T-helper 2 cell treated with Interferon-gamma antibody and Interleukin-4, amounts not matched to agents 100 ng/mL and 5 ng/mL, for 36 hours (primary cell): ENCODE data around the gene CDH4. TPM values are rescaled to one million over a fixed set of nuclear protein-coding genes. Genes with fewer than 3 reads are reported as not detected.

ENCODE experiments used
- intact Hi-C: fragments of 100-400 bp; cut with micrococcal nuclease; formaldehyde crosslinking; loops from one replicate; pipeline ENCODE4 v1.15.1; 2023
- total RNA-seq: library from RNA; stranded (reverse); gene quantifications from 2 replicates; pipeline ENCODE4 v1.2.3, GENCODE V29; 2022

CDH4 gene
- total RNA-seq, 1 donor from 2014 or later, result not detected

GRCh38 chr20:61948586-61949362 lies 696.7 kb downstream of the CDH4 start:
- intact Hi-C loops, result no loop called here

DNA sequence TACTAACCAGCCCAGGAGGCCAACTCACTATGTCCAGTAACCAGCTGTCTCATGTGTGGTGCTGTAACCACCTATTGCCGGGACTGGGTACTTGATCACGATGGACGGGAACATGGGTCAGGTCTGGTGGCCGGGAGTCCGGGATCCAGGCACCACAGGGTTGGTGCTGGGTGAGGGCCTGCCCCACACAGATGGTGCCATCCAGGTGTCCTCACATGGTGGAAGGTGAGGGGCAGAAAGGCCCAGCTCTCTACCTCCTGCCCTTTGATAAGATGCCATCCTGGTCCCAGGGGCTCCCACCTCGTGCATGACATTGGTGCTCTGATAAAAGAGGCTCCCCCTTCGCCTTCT lies 697.3 kb downstream of the CDH4 start:
- intact Hi-C loops, result no loop called here

- intact Hi-C loops, result no loop called here
Observed at GRCh38 chr20:61949714-61950640, 697.9 kb downstream of the CDH4 start.

DNA sequence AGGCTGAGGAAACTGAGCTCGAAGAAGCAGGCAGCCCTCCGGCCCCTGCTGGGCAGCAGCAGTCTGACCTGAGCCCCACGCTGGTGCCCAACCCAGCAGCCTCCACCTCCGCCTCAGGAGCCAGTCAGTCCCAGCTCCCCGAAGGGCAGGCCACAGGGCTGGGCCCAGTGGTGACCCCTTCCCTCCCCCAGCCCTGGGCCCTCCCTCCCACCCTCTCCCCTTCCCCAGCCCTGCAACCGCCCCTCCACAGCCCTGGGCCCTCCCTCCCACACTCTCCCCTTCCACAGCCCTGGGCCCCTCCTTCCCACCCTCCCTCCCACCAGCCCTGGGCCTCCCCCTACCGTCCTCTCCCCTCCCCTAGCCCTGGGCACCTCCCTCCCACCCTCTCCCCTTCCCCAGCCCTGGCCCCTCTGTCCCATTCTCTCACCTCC lies 698.6 kb downstream of the CDH4 start:
- intact Hi-C loops, result no loop called here

DNA sequence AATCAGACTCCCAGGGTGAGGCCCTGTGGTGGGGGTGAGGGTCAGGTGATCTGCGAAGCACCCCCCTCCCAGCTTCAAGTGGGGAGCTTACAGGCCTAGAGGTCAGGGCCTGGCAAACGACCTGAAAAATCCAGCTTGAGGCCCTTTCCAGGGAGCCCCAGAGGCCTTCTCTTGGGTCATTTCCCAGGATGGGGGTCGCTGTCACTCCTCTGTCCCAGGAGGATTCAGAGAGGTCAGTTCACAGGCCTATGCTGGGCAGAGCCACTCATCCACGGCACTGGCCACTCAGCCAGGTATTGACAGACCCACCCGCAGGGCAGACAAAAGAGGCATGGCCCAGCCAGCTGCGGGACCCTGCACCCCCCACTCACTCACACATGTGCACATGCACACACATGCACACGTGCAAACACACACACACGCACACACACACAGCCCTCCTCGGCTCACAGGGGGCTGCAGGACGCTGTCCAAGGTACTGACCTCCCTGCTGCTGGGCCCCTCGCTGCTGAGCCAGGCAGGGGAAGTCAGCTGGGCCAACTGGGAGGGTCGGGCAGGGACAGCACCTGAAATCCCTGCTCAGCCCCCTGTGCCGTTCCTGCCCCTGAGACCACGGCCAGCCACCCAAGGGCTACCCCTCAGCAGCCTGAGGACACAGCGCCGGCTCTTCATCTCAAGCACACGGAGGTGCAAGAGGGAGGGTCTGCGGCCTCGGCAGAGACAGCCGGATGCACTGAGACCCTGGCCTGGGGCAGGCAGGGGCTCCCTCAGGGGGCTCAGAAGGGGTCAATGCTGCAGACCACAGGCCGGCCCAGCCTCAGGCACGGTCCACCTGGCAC lies 699.9 kb downstream of the CDH4 start:
- intact Hi-C loops, result no loop called here

GRCh38 chr20:61953037-61954021 lies 701.3 kb downstream of the CDH4 start:
- intact Hi-C loops, result no loop called here

DNA sequence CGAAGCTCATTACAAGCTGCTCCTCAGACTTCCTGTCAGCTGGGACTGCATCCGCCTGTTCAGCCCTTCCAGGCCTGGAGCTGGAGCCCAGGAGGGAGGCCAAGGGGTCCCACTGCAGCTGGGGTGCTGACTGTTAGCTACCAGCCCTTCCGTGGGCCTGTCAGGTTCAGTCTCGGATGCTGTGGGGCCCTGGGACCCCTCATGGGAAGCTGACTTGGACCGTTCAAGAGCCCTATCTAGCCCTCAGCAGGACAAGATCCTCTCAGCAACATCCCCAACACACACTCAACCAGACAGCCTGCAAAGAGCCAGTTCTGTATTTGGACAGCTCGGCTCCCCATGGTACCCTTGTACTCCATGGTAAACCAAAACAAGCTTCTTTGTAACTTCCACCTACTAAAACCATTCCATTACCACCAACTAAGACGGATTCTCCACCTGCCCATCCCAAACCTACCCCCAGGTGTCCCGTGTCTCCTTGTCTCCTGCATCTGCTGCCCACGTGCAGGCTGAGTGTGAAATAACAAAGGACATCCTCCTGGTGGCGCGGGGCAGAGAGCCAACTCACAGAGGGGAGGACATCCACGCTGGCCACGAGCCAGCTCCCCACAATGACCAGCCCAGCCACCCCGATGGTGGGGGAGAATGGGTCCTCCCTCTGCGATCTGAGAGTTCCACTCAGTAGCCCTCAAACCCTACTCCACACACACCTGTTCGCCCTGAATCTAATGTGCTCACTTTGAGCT lies 702.4 kb downstream of the CDH4 start:
- intact Hi-C loops, result no loop called here

DNA sequence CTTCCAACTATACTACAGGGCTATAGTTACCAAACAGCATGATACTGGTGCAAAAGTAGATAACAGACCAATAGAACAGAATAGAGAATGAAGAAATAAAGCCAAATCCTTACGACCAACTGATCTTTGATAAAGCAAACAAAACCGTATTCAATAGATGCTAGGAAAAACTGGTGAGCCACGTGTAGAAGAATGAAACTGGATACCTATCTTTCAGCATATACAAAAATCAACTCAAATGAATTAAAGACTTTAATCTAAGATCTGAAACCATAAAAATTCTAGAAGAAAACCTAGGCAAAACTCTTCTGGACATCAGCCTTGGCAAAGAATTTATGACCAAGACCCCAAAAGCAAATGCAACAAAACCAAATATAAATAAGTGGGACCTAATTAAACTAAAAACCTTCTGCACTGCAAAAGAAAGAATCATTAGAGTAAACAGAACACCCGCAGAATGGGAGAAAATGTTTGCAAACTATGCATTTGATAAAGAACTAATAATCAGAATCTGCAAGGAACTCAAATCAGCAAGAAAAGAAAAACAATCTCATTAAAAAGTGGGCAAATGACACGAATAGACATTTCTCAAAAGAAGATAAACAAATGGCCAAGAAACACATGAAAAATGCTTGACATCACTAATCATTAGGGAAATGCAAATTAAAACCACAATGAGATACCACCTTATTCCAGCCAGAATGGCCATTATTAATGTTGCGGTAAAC lies 703.8 kb downstream of the CDH4 start:
- intact Hi-C loops, result no loop called here

GRCh38 chr20:61956396-61957342 lies 704.6 kb downstream of the CDH4 start:
- intact Hi-C loops, result no loop called here

DNA sequence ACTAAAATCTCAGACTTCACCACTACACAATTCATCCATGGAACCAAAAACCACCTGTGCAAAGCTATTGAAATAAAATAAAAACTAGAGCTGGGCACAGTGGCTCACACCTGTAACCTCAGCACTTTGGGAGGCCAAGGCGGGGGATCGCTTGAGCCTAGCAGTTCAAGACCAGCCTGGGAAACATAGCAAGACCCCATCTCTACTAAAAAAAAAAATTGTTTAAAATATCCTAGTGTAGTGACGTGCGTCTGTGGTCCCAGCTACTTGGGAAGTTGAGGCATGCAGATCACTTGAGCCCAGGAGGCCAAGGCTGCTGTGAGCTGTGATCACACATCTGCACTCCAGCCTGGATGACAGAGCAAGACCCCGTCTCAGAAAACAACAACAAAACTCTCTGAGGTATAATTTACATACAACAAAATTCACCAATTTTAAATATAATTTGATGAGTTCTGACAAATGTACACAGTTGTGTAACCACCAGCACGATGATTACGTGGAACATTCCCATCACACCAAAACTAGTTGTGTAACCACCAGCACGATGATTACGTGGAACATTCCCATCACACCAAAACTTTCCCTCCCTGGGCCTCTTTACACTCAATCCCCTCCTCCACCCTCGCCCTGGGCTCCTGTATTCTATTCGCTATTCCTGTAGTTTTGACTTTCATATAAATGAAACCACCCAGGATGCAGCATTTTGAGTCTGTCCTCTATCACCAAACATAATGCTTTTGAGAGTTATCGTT lies 706.1 kb downstream of the CDH4 start:
- intact Hi-C loops, result no loop called here

- intact Hi-C loops, result no loop called here
Observed at GRCh38 chr20:61958773-61959700, 707.0 kb downstream of the CDH4 start.

DNA sequence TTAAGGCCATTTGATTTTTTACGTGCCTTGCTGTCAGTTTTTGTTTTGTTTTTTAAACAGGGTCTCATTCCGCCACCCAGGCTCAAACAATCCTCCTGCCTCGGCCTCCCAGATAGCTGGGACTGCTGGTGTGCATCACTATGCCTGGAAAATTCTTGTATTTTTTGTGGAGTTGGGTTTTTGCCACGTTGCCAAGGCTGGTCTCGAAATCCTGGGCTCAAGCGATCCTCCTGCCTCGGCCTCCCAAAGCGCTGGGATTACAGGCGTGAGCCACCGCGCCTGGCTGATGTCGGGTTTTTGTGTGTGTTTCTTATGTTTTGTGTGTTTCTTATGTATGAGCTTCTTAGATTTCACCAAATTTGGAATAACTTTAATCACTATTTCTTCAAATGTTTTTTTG lies 708.8 kb downstream of the CDH4 start:
- intact Hi-C loops, result no loop called here

DNA sequence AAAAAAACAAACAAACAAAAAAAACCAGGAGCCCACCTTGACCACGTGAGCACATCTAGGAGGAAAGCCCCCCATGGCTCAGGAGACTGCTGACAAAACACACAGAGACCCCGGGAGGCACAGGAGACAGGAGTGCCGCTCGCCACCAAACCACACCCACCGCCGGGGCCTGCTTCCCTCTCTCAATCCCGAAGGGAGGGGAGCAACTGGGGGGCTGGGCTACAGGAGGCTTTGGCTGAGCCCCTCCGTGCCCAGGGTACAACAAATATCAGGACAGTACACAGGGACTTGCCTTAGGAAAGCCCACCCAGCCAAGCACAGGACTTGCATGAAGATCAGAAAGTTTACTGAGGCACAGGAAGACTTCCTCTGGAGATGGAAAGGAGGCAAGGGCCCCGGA lies 711.1 kb downstream of the CDH4 start:
- intact Hi-C loops, result no loop called here

DNA sequence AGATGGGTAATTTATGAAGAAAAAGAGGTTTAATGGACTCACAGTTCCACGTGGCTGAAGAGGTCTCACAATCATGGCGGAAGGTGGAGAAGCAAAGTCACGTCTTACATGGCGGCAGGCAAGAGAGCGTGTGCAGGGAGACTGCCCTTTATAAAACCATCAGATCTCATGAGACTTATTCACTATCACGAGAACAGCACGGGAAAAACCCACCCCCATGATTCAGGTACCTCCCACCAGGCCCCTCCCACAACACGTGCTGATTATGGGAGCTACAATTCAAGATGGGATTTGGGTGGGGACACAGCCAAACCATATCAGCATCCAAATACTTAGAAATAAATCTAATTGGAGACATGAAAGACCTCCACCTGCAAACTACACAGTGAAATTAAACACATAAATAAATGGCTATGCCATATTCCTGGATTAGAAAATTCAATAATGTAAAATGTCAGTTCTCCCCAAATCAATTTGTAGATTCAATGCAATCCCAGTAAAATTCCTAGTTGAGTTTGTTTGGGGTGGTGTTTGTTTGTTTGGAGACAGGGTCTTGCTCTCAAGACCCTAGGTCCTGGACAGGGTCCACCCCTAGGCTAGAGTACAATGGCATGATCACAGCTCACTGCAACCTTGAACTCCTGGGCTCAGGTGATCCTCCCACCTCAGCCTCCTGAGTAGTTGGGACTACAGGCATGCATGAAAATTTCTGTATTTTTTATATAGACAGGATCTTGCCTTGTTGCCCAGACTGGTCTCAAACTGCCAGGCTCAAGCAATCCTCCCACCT lies 712.0 kb downstream of the CDH4 start:
- intact Hi-C loops, result no loop called here
